Measurements from ENCODE around the gene FOXK2.
A peak's percentile ranks its signal among the peaks of the same experiment; 100 is the strongest.

Gene FOXK2

DNA sequence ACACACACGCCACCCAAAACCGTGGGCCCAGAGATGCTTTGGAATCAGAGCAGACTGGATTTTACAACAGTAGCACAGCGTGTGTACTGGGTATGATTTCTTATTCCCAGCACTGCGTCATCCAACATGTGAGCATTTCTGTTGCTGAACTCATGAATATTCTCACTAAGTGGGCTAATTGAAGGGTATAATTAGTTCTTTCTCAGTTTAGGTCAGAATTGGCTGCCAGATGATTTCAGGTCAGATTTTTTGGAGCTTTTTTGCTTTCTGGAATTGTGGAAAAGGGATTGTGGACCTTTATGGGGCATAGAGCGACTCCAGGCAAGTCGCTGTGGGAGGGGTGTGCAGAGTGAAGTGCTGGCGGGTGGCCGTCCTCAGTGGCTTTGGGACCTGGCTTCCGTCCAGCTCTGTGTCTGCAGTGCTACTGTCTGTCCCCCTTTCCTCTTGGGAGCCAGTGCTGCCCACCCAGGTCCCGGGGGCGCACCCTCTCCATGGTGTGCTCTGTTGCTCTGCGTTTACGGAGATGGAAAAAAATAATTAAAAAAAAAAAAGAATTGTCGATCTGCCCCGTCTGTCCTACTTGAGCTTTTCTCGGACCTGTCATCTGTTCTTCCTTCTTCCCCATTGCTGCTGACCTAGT, 25.0 kb downstream of the FOXK2 start:
- no peak for TF ChIP-seq CTCF (IDR thresholded peaks at IDR 0.05)
- TF ChIP-seq ZFX (IDR thresholded peaks at IDR 0.05; ENCODE audit: borderline replicate concordance) = no peak
- no peak overlapping the region for H3K27ac ChIP-seq

GRCh38 chr17:82545071-82545462, 25.5 kb downstream of the FOXK2 start:
- no peak overlapping the region for H3K27ac ChIP-seq
- no peak for TF ChIP-seq CTCF (IDR thresholded peaks at IDR 0.05)
- TF ChIP-seq ZFX (IDR thresholded peaks at IDR 0.05; ENCODE audit: borderline replicate concordance) = no peak

DNA sequence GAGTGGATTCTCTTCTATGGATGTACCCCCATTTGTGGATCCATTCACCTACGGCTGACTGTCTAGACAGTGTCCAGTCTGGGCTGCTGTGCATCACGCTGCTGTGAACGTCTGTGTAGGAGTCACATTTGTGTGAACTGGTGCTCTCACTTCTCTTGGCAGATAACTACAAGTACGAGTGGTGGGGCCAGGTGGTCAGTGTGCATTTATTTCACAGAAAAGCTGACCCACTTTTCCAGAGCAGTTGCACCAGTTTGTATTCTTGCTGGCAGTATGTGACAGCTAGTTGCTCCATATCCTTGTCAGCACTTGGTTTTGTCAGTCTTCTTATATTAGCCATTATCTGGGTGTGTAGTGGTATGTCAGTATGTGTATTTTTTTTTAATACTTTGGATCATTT, 28.4 kb downstream of the FOXK2 start:
- H3K27ac ChIP-seq = peak overlapping the region; percentile 42
- TF ChIP-seq ZFX (IDR thresholded peaks at IDR 0.05; ENCODE audit: borderline replicate concordance) = no peak
- TF ChIP-seq CTCF (IDR thresholded peaks at IDR 0.05) = no peak

DNA sequence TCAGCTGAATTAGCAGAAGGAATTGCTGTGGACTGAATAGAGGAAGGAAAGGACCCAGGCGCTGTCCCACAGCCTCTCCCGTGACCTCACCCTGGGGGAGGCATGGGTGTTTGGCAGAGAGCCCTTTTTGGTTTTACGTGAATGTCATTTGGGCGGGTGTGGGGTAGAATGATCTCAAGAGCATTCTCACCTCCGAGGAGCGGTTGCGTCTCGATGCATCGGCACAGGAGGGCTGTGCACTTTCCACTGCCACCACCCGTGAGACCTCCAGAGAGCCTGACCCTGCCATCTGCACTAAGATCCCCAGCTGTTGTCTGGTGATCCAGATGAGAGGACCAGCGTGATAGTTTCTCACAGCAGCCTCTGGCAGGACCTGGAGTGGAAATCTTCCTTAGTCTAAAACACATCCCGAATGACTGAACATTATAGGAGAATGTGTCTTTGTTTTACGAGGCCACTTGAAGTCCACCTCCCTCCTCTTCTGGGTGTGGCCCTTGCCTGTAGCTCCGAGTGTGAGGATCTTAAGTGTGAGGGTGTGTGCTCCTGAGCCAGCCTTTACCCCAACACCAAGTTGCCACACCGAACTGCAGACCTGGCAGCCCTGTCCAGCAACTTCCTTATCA, 29.3 kb downstream of the FOXK2 start:
- no peak for TF ChIP-seq CTCF (IDR thresholded peaks at IDR 0.05)
- no peak for TF ChIP-seq ZFX (IDR thresholded peaks at IDR 0.05; ENCODE audit: borderline replicate concordance)
- H3K27ac ChIP-seq = peak overlapping the region; percentile 42

- TF ChIP-seq ZFX (IDR thresholded peaks at IDR 0.05; ENCODE audit: borderline replicate concordance) = no peak
- TF ChIP-seq CTCF (IDR thresholded peaks at IDR 0.05) = peak; percentile 61
- no peak overlapping the region for H3K27ac ChIP-seq
Observed at GRCh38 chr17:82551779-82552457, 32.4 kb downstream of the FOXK2 start.

DNA sequence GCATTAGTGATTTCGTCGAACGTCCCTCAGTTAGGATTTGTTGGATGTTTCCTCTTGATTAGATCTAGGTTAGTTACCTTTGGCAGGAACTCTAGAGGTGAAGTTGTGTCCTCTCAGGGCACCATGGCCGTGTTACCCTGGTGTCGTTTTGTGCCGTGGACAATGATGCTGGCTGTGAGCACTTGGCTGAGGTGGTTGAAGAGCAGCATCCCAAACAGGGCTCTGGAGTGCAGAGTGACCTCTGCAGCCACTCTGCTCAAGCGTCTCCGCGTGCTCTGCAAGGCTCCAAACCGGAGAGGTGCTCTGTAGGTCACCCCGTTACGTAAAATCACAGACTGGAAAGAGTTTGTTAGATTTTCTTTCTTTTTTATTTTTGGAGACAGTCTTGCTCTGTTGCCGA, 33.0 kb downstream of the FOXK2 start:
- peak overlapping the region; percentile 8; the same call in 1 of the 2 replicates for H3K27ac ChIP-seq
- no peak for TF ChIP-seq CTCF (IDR thresholded peaks at IDR 0.05)
- TF ChIP-seq ZFX (IDR thresholded peaks at IDR 0.05; ENCODE audit: borderline replicate concordance) = no peak
